ENCODE results near the gene DHRSX. TPM values are rescaled to one million over a fixed set of nuclear protein-coding genes. Genes with fewer than 3 reads are reported as not detected.
"Not testable (repeated sequence)": the region's sequence is repeated elsewhere in the genome, so short reads cannot be mapped to it uniquely, and the experiment has no call there.

The DHRSX gene
- total and polyA plus RNA-seq, 10 of the 15 experiments (the other 5 are each of a cell fraction or from before 2014, with no cell fraction given) = 1.7 to 39.5 (median 16.5) TPM

GRCh38 chrX:2313864-2314640, 186.7 kb downstream of the DHRSX start:
- H3K79me2 ChIP-seq (ENCODE audit: control insufficient read depth, insufficient read depth, low read length) = no peaks in the 10 kb centered on the region
- no peaks in the 10 kb centered on the region for H3K27me3 ChIP-seq (replicated peaks in 1 of 2; ENCODE audit: control insufficient read depth in 2 of 2, insufficient read depth in 2 of 2, low read length in 1 of 2)
- ChIA-PET SMC1A (ENCODE audit: uncharacterized antibody, unreplicated experiment) (no interaction called here), CTCF (no interaction called here), RAD21 (ENCODE audit: unreplicated experiment) (no interaction called here), POLR2A (no interaction called here)
- no peaks in the 10 kb centered on the region for H4K20me1 ChIP-seq (ENCODE audit: control insufficient read depth, insufficient read depth)
- intact Hi-C loops (cut with micrococcal nuclease; ENCODE audit: unreplicated experiment) (no loop called here), in situ Hi-C loops (cut with MboI) (no loop called here)
- TF ChIP-seq, protein P1, sequence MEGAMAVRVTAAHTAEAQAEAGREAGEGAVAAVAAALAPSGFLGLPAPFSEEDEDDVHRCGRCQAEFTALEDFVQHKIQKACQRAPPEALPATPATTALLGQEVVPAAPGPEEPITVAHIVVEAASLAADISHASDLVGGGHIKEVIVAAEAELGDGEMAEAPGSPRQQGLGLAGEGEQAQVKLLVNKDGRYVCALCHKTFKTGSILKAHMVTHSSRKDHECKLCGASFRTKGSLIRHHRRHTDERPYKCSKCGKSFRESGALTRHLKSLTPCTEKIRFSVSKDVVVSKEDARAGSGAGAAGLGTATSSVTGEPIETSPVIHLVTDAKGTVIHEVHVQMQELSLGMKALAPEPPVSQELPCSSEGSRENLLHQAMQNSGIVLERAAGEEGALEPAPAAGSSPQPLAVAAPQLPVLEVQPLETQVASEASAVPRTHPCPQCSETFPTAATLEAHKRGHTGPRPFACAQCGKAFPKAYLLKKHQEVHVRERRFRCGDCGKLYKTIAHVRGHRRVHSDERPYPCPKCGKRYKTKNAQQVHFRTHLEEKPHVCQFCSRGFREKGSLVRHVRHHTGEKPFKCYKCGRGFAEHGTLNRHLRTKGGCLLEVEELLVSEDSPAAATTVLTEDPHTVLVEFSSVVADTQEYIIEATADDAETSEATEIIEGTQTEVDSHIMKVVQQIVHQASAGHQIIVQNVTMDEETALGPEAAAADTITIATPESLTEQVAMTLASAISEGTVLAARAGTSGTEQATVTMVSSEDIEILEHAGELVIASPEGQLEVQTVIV (IDR thresholded peaks at IDR 0.05; ENCODE audit: borderline replicate concordance, partially characterized antibody) = no peak
- TF ChIP-seq CBX3 (IDR thresholded peaks at IDR 0.05; ENCODE audit: borderline replicate concordance, low read depth) (no peak), NRF1 (conservative IDR thresholded peaks at IDR 0.05; ENCODE audit: low read depth, low read length) (no peak), RFX5 (IDR thresholded peaks at IDR 0.05; ENCODE audit: low read depth, low read length) (no peak)
- H3K9ac ChIP-seq (ENCODE audit: control insufficient read depth, insufficient read depth, low read length) = no peak overlapping the region
- peak; percentile 99 for FAIRE-seq
- H3K27ac ChIP-seq (ENCODE audit: control insufficient read depth, insufficient read depth) = no peak overlapping the region
- H3K9me3 ChIP-seq (replicated peaks; ENCODE audit: control insufficient read depth, insufficient read depth, low read length) = peaks cover 2% of the 10 kb centered on the region; the same call in 2 of the 3 replicates
- no peak overlapping the region for H3K4me3 ChIP-seq
- ATAC-seq = no peak
- H3K4me1 ChIP-seq (ENCODE audit: control insufficient read depth, insufficient read depth, low read length) = no peaks in the 10 kb centered on the region
- H3K36me3 ChIP-seq (ENCODE audit: control insufficient read depth in 2 of 2, insufficient read depth in 2 of 2, low read length in 1 of 2) = no peaks in the 10 kb centered on the region
- DNase-seq (ENCODE audit: low read depth, low spot score) = no peak
- BruUV-seq (replicated peaks) = no TSS peak
- H3K4me2 ChIP-seq (ENCODE audit: control insufficient read depth, insufficient read depth) = no peak overlapping the region
- H2AFZ ChIP-seq (ENCODE audit: control insufficient read depth, low read depth, low read length) = no peak overlapping the region
- WGBS (ENCODE audit: insufficient coverage, insufficient replicate concordance, low lambda C conversion rate, missing lambda C conversion rate) = 75% methylated on average over 1 of the region's 1 CpG

DNA sequence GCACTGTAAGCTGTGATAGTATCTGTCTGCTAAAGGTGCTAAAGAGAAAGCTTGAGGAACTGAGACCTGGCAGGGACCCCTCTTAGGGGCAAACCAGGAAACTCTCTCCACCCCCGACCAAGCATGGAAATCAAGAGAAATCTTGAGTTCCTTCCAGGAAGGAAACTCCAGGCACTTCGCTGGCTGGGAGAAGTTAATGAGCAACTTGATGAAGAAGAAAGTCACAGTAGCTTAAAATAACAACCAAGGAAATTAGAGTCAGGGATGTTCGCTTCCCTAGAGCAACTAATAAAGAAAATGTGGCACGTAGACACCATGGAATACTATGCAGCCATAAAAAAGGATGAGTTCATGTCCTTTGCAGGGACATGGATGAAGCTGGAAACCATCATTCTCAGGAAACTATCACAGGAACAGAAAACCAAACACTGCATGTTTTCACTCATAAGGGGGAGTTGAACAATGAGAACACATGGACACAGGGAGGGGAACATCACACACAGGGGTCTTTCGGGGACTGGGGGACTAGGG, 188.7 kb downstream of the DHRSX start:
- H4K20me1 ChIP-seq (ENCODE audit: control insufficient read depth, insufficient read depth); H3K9ac ChIP-seq (ENCODE audit: control insufficient read depth, insufficient read depth, low read length); BruUV-seq (replicated peaks); ATAC-seq; H3K79me2 ChIP-seq (ENCODE audit: control insufficient read depth, insufficient read depth, low read length); CTCF ChIA-PET; FAIRE-seq; H3K9me3 ChIP-seq (replicated peaks; ENCODE audit: control insufficient read depth, insufficient read depth, low read length); H3K4me3 ChIP-seq; H3K27me3 ChIP-seq (replicated peaks in 1 of 2; ENCODE audit: control insufficient read depth in 2 of 2, insufficient read depth in 2 of 2, low read length in 1 of 2); RAD21 ChIA-PET (ENCODE audit: unreplicated experiment); POLR2A ChIA-PET; H3K27ac ChIP-seq (ENCODE audit: control insufficient read depth, insufficient read depth); H3K36me3 ChIP-seq (ENCODE audit: control insufficient read depth in 2 of 2, insufficient read depth in 2 of 2, low read length in 1 of 2); H2AFZ ChIP-seq (ENCODE audit: control insufficient read depth, low read depth, low read length); in situ Hi-C loops (cut with MboI); intact Hi-C loops (cut with micrococcal nuclease; ENCODE audit: unreplicated experiment); SMC1A ChIA-PET (ENCODE audit: uncharacterized antibody, unreplicated experiment); DNase-seq (ENCODE audit: low read depth, low spot score); H3K4me1 ChIP-seq (ENCODE audit: control insufficient read depth, insufficient read depth, low read length); H3K4me2 ChIP-seq (ENCODE audit: control insufficient read depth, insufficient read depth): not testable (repeated sequence)
- 86% methylated on average over 5 of the region's 5 CpGs for WGBS (ENCODE audit: insufficient coverage, insufficient replicate concordance, low lambda C conversion rate, missing lambda C conversion rate)
